Glomerular endothelial cell (primary cell): Measurements from ENCODE around the gene COX6A1. TPM values are rescaled to one million over a fixed set of nuclear protein-coding genes. Genes with fewer than 3 reads are reported as not detected.

Experiments used
- DNase-seq: peaks from one replicate; pipeline ENCODE4 v3.0.0-alpha.2; 2011; ENCODE audit warnings: low read depth, low spot score; ENCODE audit errors: extremely low read depth
- total RNA-seq: library from RNA; depleted of rRNA; stranded (reverse); fragments of >200 nt; gene quantifications from 2 replicates; pipeline ENCODE4 v1.2.3, GENCODE V29; 2015

COX6A1 gene
- total RNA-seq, 1 donor from 2014 or later = 459 TPM

DNA sequence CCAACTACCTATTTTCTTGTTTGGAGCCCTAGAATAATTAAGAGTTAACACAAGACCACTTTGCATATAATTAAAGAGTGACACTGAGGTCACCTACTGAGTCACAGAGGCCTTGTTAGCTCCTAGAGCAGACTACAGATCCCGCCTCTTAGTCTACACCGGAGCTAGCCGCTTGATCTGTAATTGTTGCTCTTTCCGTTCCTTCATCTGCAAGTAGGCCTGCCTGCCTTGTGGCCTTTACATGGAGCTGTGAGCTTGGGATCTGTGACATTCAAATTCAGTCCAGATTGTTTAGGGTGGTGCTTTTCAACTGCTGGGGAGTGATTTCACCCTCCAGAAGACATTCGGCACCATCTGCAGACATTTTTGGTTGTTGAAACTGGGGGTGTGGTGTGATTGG, 52.4 kb downstream of the COX6A1 start:
- no peak for DNase-seq

Other genes with a start within 250 kb of the COX6A1 start
- 66.9 and 96.0 TPM in 2 replicates for gene GCN1, start 243.4 kb upstream of the COX6A1 start, total RNA-seq
- 2,362 and 4,447 TPM in 2 replicates for gene RPLP0, start 237.0 kb upstream of the COX6A1 start, total RNA-seq
- 279 and 332 TPM in 2 replicates for gene PXN, start 172.4 kb upstream of the COX6A1 start, total RNA-seq
- gene RNU4-2, start 146.2 kb upstream of the COX6A1 start, total RNA-seq = under 0.01 TPM in 2 replicates
- under 0.01 TPM in 2 replicates for gene RNU4-1, start 144.9 kb upstream of the COX6A1 start, total RNA-seq
- gene SIRT4, start 135.8 kb upstream of the COX6A1 start, total RNA-seq = 0.24 and 0.88 TPM in 2 replicates
- not detected in 2 replicates for gene PLA2G1B, start 110.3 kb upstream of the COX6A1 start, total RNA-seq
- not detected in 2 replicates for gene MSI1, start 68.9 kb upstream of the COX6A1 start, total RNA-seq
- gene TRIAP1, start 8.3 kb downstream of the COX6A1 start, total RNA-seq = 42.4 and 76.2 TPM in 2 replicates
- gene GATC, start 8.3 kb downstream of the COX6A1 start, total RNA-seq = 16.9 and 19.9 TPM in 2 replicates
- 77.6 and 104 TPM in 2 replicates for gene SRSF9, start 31.6 kb downstream of the COX6A1 start, total RNA-seq
- gene DYNLL1, start 58.0 kb downstream of the COX6A1 start, total RNA-seq = 425 and 462 TPM in 2 replicates
- 17.6 and 30.3 TPM in 2 replicates for gene COQ5, start 91.0 kb downstream of the COX6A1 start, total RNA-seq
- gene RNF10, start 96.2 kb downstream of the COX6A1 start, total RNA-seq = 97.2 and 111 TPM in 2 replicates
- gene POP5, start 143.3 kb downstream of the COX6A1 start, total RNA-seq = 16.3 and 17.9 TPM in 2 replicates
- 0.82 TPM in 1 of 2 replicates, not detected in the other for gene CABP1, start 202.5 kb downstream of the COX6A1 start, total RNA-seq
- gene MLEC, start 249.0 kb downstream of the COX6A1 start, total RNA-seq = 73.3 and 78.3 TPM in 2 replicates